Suprapubic skin (tissue), 4 donors: ENCODE results near the gene HTR3A. TPM values are rescaled to one million over a fixed set of nuclear protein-coding genes. Genes with fewer than 3 reads are reported as not detected.

Experiments
- DNase-seq, 2 donors: peaks; one replicate each; pipeline ENCODE4 v3.0.0-alpha.2; 2019; ENCODE audit warnings: low spot score in 2 of 2
- H3K27ac ChIP-seq: fragments of 200-600 bp; sonication (generic); one replicate; pipeline ENCODE4 v1.5.1; 2019
- H3K27me3 ChIP-seq: fragments of 200-600 bp; sonication (generic); one replicate; pipeline ENCODE4 v1.5.1; 2019
- H3K36me3 ChIP-seq: fragments of 200-600 bp; sonication (generic); one replicate; pipeline ENCODE4 v1.5.1; 2019
- H3K4me1 ChIP-seq: fragments of 200-600 bp; sonication (generic); one replicate; pipeline ENCODE4 v1.5.1; 2019
- H3K4me3 ChIP-seq: fragments of 200-600 bp; sonication (generic); one replicate; pipeline ENCODE4 v1.5.1; 2019; ENCODE audit warnings: mild to moderate bottlenecking
- H3K9me3 ChIP-seq: fragments of 200-600 bp; sonication (generic); one replicate; pipeline ENCODE4 v1.5.1; 2019
- EP300 ChIP-seq: sonication (generic); formaldehyde crosslinking; IDR thresholded peaks from one replicate; pipeline ENCODE4 v1.6.1; 2017; ENCODE audit warnings: antibody characterized with exemption
- POLR2A ChIP-seq, 2 donors: fragments of 450-650 bp; IDR thresholded peaks; one replicate each; pipeline ENCODE4 v1.6.1; 2017; ENCODE audit warnings: antibody characterized with exemption in 2 of 2, mild to moderate bottlenecking in 2 of 2, moderate library complexity in 2 of 2
- POLR2AphosphoS5 ChIP-seq, 3 donors: sonication (generic); formaldehyde crosslinking; IDR thresholded peaks; one replicate each; pipeline ENCODE4 v1.6.1; 2017; ENCODE audit warnings: antibody characterized with exemption in 3 of 3
- WGBS: methylation state at CpG from one replicate; pipeline ENCODE4 v1.1.5; 2018; 5-methylcytosine and 5-hydroxymethylcytosine counted together
- total RNA-seq, 4 donors: library from RNA; depleted of rRNA; stranded (reverse); fragments of >200 nt; gene quantifications; one replicate each; pipeline ENCODE4 v1.1.0, GENCODE V29; 2016
- TF ChIP-seq, protein P1 (sequence below), 2 donors: fragments of 200-600 bp in 1 of 2; fragments of 450-650 bp in 1 of 2; sonication (generic) in 1 of 2; IDR thresholded peaks; one replicate each; pipeline ENCODE4 v1.5.1; 2016 to 2019; ENCODE audit warnings: antibody characterized with exemption in 2 of 2, mild to moderate bottlenecking in 1 of 2, moderate library complexity in 1 of 2

The HTR3A gene
- total RNA-seq, 4 donors from 2014 or later, result 0.68 TPM; not detected in 2

DNA sequence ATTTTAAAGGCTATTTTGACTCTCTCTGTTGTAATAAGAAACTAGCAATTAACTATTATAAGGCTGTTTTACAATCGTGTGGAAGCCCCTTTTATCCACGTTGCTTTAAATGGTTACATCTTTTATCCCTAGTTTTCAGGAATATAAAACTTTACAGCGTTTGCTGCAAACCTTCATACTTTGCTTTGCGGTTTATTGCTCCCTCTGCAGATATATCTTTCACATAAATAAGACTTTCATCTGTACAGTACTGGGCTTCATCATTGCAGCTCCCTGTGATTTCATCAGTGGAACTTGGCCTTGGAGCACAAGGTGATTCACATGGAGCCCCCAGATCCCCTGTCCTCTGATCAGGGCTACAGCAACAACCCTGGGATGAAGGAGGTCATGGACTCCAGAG, 25.6 kb downstream of the HTR3A start:
- Histone ChIP-seq H3K9me3 (no peaks in the 10 kb centered on the region), H3K4me1 (no peaks in the 10 kb centered on the region), H3K4me3 (no peak overlapping the region), H3K27me3 (peaks cover 39% of the 10 kb centered on the region), H3K27ac (no peak overlapping the region), H3K36me3 (no peaks in the 10 kb centered on the region)
- WGBS, result 75% methylated on average over 4 of the region's 4 CpGs
- no peak for DNase-seq
- TF ChIP-seq POLR2AphosphoS5 (IDR thresholded peaks at IDR 0.05), result no peak
- no peak for TF ChIP-seq EP300
- no peak for TF ChIP-seq POLR2A (IDR thresholded peaks at IDR 0.05)
- TF ChIP-seq, protein P1, sequence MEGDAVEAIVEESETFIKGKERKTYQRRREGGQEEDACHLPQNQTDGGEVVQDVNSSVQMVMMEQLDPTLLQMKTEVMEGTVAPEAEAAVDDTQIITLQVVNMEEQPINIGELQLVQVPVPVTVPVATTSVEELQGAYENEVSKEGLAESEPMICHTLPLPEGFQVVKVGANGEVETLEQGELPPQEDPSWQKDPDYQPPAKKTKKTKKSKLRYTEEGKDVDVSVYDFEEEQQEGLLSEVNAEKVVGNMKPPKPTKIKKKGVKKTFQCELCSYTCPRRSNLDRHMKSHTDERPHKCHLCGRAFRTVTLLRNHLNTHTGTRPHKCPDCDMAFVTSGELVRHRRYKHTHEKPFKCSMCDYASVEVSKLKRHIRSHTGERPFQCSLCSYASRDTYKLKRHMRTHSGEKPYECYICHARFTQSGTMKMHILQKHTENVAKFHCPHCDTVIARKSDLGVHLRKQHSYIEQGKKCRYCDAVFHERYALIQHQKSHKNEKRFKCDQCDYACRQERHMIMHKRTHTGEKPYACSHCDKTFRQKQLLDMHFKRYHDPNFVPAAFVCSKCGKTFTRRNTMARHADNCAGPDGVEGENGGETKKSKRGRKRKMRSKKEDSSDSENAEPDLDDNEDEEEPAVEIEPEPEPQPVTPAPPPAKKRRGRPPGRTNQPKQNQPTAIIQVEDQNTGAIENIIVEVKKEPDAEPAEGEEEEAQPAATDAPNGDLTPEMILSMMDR (IDR thresholded peaks at IDR 0.05), result no peak

DNA sequence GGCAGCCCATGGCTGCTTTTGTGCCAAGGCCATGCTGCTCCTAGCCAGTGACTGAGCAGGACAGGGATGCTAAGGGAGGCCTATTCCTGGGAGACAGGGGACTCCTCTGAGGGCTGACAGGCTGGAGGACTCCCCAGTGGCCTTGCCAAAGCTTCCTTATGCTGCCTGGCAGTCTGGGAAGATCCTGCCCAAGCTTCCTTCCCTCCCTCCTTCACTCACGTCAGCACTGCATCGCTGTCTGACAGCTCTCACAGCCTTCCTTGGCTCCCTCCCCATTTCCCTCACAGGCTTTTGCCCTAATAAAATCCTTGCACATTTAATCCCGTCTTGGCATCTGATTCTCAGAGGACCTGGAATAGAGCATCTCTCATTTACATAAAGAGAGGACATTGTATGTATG, 26.5 kb downstream of the HTR3A start:
- WGBS, result 36% methylated on average over 3 of the region's 3 CpGs
- DNase-seq, result no peak
- no peak for TF ChIP-seq POLR2AphosphoS5 (IDR thresholded peaks at IDR 0.05)
- TF ChIP-seq EP300, result no peak
- TF ChIP-seq POLR2A (IDR thresholded peaks at IDR 0.05), result no peak
- TF ChIP-seq, protein P1 (IDR thresholded peaks at IDR 0.05), result no peak
- Histone ChIP-seq H3K27me3 (peaks cover 38% of the 10 kb centered on the region), H3K27ac (no peak overlapping the region), H3K4me1 (no peaks in the 10 kb centered on the region), H3K36me3 (no peaks in the 10 kb centered on the region), H3K4me3 (no peak overlapping the region), H3K9me3 (no peaks in the 10 kb centered on the region)

DNA sequence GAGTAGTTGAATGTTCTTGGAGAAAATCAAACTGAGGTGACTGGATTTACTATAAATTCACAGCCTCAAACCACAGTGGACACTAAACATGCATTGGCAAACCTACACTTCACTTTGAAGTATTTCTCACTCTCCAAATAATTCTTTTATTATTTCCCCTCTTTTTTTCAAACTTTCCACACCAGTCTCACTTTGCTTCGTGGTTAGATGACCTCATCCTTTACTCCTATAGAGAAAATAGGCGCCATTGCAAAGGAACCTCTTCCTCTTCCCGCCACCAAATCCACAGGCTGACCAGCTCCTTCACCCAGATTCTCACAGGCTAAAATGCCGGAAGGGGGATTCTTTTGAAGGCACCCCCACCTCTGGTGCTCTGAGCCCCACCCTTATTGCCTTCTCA, 33.4 kb downstream of the HTR3A start:
- Histone ChIP-seq H3K9me3 (no peaks in the 10 kb centered on the region), H3K4me3 (no peak overlapping the region), H3K4me1 (no peaks in the 10 kb centered on the region), H3K27me3 (no peaks in the 10 kb centered on the region), H3K27ac (no peak overlapping the region), H3K36me3 (no peaks in the 10 kb centered on the region)
- no peak for DNase-seq
- TF ChIP-seq POLR2A (IDR thresholded peaks at IDR 0.05), result no peak
- no peak for TF ChIP-seq POLR2AphosphoS5 (IDR thresholded peaks at IDR 0.05)
- TF ChIP-seq, protein P1 (IDR thresholded peaks at IDR 0.05), result no peak
- TF ChIP-seq EP300, result no peak
- 69% methylated on average over 4 of the region's 4 CpGs for WGBS

DNA sequence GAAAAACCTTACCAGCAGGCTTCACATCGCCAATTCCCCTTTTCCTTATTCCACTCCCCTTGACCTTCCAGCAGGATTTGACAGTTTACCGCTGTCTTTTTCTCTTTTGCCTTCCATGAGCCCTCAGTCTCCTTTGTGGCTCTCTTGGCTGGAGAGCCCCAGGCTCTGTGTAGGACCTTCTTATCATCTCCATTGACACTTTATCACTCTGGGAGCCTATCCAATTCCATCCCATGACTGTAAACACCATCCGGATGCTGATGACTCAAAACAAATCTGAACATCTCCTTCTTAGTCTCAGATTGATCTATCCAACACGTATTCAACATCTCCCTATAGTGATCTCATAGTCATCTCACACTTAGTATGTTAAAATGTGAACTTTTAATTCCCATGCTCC, 36.0 kb downstream of the HTR3A start:
- WGBS, result 82% methylated on average over 4 of the region's 4 CpGs
- H3K27me3 ChIP-seq, result no peaks in the 10 kb centered on the region
- no peak overlapping the region for H3K4me3 ChIP-seq
- TF ChIP-seq POLR2A (IDR thresholded peaks at IDR 0.05) (no peak), EP300 (no peak), POLR2AphosphoS5 (IDR thresholded peaks at IDR 0.05) (no peak)
- TF ChIP-seq, protein P1 (IDR thresholded peaks at IDR 0.05), result no peak
- no peak for DNase-seq
- no peaks in the 10 kb centered on the region for H3K36me3 ChIP-seq
- no peaks in the 10 kb centered on the region for H3K4me1 ChIP-seq
- H3K9me3 ChIP-seq, result no peaks in the 10 kb centered on the region
- no peak overlapping the region for H3K27ac ChIP-seq

DNA sequence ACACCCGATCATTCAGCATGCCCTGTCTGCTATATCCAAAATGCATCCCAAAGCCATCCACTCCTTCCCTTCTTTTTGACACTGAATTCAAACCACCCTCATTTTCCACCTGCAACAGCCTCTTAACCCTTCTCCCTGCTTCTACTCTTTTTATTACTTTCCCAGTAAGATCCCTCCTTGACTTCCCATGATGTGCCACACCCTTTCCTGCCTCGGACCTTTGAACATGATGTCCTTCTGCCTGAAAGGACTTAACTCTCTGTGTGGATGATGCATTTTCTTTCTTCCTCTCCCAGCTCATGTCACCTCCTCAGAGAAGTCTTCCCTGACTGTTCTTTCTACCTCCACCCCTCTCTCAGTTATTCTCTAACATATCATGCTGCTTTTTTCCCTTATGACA, 36.5 kb downstream of the HTR3A start:
- 56% methylated on average over 2 of the region's 2 CpGs for WGBS
- Histone ChIP-seq H3K9me3 (no peaks in the 10 kb centered on the region), H3K27ac (no peak overlapping the region), H3K36me3 (no peaks in the 10 kb centered on the region), H3K27me3 (no peaks in the 10 kb centered on the region), H3K4me3 (no peak overlapping the region), H3K4me1 (no peaks in the 10 kb centered on the region)
- TF ChIP-seq, protein P1 (IDR thresholded peaks at IDR 0.05), result no peak
- TF ChIP-seq POLR2AphosphoS5 (IDR thresholded peaks at IDR 0.05) (no peak), POLR2A (IDR thresholded peaks at IDR 0.05) (no peak), EP300 (no peak)
- DNase-seq, result no peak
